GM19324 (cell line): Measurements from ENCODE around the gene FAM217B.
"Not testable (repeated sequence)": the region's sequence is repeated elsewhere in the genome, so short reads cannot be mapped to it uniquely, and the experiment has no call there.

Experiments used
- ATAC-seq: cut with Tn5 transposase; IDR thresholded peaks from one replicate; pipeline ENCODE4 v1.9.1; 2021; ENCODE audit warnings: mild to moderate bottlenecking, moderate library complexity; ENCODE audit not compliant: unreplicated experiment, low FRiP score

Gene FAM217B

GRCh38 chr20:59938221-59938620 lies 2.0 kb upstream of the FAM217B start:
- ATAC-seq = no peak

DNA sequence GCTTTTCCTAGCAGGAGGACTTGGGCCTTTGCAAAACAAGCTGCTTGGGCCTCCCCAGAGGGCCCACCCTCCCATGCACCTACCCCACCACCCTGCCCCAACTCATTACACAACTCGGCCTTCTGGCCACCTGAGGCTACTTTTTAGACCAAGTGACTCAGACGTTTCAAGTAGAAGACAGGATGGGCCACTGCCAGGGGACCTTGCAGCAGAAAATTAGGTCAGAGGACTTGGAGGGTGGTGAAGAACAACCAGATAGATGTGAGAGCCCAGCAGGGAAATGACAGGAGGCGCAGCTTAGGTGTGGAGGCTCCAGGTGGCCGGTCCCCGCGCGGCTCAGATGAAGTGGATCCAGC lies 1.5 kb upstream of the FAM217B start:
- ATAC-seq = no peak

DNA sequence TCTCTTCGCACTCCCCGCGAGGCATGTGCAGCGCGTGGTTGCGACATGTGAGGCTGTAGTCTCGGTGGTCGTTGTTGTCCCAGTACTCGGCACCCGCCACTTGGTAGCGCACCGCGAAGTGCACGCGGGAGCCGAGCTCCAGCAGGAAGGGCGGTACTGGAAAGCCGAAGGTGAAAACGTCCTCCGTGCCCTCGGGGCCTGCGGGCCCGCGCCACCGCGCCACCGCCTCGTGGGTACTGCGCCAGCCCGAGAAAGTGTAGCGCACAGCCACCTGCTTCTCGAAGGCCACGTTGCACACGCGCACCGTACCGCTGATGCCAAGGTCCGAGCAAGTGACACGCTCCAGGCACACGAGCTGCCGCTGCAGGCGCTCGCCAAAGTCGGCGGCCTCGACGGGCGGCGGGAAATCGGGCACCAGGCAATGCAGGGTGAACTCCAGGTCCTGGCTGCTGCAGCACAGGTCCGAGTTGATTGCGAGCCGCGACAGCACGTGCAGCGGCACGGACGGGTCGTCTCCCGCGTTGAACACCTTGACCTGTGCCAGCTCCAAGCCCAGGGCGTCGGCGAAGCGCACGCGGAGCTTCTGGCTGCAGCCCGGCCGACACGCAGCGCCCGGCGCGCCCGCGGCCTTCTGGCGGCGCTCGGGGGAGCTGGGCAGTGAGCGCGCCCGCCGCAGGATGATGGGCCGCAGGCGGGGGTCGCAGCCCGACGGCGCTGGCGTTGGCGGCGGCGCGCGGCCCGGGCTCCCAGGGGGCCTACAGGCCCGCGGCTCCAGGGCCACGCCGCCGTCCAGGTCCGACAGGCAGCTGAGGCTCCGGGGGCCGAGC lies 924 bp upstream of the FAM217B start:
- ATAC-seq = no peak

GRCh38 chr20:59939879-59940128 lies 385 bp upstream of the FAM217B start:
- peak; percentile 31 for ATAC-seq

- no peak for ATAC-seq
Measured at GRCh38 chr20:59940956-59941294, 736 bp downstream of the FAM217B start.

GRCh38 chr20:59942245-59942644 lies 2.1 kb downstream of the FAM217B start:
- ATAC-seq = no peak

- no peak for ATAC-seq
Measured at GRCh38 chr20:59944726-59945125, 4.5 kb downstream of the FAM217B start.

- ATAC-seq = no peak
Measured at GRCh38 chr20:59945175-59945574, 5.0 kb downstream of the FAM217B start.

DNA sequence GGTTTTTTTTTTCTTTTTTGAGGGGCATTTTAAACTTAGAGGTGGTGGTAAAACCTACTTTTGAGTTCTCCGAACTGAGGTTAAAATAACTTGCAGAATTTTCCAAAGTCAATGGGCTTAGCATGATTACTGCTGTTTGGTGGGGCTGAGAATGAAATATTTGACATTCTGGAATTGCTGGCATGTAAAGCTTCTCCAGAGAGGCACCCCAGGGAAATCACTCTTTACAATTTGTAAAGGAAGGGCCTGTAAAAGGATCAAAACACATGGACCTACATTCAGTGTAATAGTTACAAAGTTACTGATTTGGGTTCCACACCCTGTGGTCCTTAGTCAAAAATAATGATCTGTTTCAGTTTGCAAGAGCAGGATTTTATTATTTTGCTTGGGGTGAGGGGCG lies 5.5 kb downstream of the FAM217B start:
- no peak for ATAC-seq

GRCh38 chr20:59947376-59947775 lies 7.2 kb downstream of the FAM217B start:
- no peak for ATAC-seq

DNA sequence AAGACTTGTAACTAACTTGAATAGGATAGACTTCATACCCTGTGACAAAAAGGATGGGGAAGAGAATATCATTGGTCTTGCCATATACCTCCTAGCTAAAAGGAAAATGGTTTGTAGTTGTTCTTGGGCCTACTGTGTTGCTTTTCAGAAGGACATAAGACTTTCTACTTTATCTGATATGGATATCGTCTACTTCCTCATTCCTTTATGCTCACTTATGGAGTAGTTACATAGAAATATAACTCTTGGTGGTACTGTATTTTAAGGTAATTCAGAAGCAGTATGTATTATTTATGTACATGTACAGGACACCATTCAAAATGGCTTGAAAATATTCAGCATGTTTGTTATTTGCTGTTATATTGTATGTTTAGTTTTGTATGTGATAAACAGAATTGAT lies 8.0 kb downstream of the FAM217B start:
- ATAC-seq = no peak

- no peak for ATAC-seq
Measured at GRCh38 chr20:59948828-59949720, 8.9 kb downstream of the FAM217B start.

GRCh38 chr20:59949911-59950310 lies 9.7 kb downstream of the FAM217B start:
- no peak for ATAC-seq

GRCh38 chr20:59954718-59955117 lies 14.5 kb downstream of the FAM217B start:
- ATAC-seq = no peak

GRCh38 chr20:59955131-59955796 lies 15.1 kb downstream of the FAM217B start:
- ATAC-seq = no peak

DNA sequence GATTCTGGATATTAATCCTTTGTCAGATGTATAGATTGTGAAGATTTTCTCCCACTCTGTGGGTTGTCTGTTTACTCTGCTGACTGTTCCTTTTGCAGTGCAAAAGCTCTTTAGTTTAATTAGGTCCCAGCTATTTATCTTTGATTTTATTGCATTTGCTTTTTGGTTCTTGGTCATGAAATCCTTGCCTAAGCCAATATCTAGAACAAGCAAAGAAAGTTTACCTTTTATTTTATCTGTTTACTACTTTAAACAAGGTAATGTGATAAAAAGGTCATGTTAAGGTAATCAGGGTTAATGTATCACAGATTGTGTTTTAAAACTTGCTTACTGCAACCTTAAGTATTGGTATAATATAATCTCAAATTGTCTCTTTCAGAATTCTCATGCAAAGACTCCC lies 17.4 kb downstream of the FAM217B start:
- ATAC-seq = not testable (repeated sequence)

- ATAC-seq = no peak
Measured at GRCh38 chr20:59958123-59958522, 17.9 kb downstream of the FAM217B start, which contains the start of gene CDH26. Gene CDH26, plus strand, starts transcription at chr20:59958423. Its CDS starts 304 bp downstream, at chr20:59958727.

GRCh38 chr20:59958626-59959025 lies 18.4 kb downstream of the FAM217B start:
- ATAC-seq = no peak

- no peak for ATAC-seq
Measured at GRCh38 chr20:59961423-59961822, 21.2 kb downstream of the FAM217B start.

DNA sequence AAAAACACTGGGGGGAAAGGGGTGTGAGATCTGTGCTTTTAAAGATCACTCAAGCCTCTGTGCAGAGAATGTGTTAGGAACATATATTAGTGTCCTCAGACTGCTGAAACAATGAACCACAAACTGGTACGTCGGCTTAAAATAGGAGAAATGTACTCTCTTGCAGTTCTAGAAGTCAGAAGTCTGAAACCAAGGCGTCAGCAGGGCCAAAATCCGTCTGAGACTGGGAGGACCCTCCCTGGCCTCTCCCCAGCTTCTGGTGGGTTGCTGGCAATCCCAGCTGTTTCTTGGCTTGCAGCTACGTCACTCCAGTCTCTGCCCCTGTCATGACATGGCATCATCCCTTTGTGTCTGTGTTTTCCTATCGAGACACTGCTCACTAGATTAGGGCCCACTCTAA lies 22.0 kb downstream of the FAM217B start:
- no peak for ATAC-seq

DNA sequence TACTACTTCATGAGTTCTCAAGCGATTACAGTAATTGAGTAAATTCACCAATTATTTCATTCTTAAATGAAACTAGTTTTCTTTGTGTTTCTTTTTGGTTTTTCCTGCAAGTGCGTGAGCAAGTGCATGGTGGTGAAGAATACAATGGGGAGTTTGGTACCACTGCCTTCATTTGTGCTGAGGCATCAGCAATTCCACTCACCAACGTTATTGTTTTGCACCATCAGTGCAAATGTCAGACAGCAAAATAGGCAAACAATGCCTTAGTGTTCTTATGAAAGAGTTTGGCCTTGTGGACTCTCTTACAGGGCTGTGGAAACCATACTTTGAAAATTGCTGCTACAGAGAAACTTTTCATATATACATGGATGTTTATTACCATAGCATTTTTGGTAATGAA lies 26.2 kb downstream of the FAM217B start:
- no peak for ATAC-seq
